ENCODE measurements around the gene ZNF862. TPM values are rescaled to one million over a fixed set of nuclear protein-coding genes. Genes with fewer than 3 reads are reported as not detected.

The ZNF862 gene
- total RNA-seq, 4 donors from 2014 or later = 18.4 to 61.1 (median 22.1) TPM

- WGBS = no CpG with 5 or more reads among the region's 16 CpGs
- H3K27me3 ChIP-seq = peaks cover 3% of the 10 kb centered on the region
- H3K4me3 ChIP-seq = no peak overlapping the region
- no peak for DNase-seq (ENCODE audit: low spot score in 2 of 2)
- H3K9me3 ChIP-seq = no peaks in the 10 kb centered on the region
- TF ChIP-seq POLR2A (IDR thresholded peaks at IDR 0.05) (no peak), POLR2AphosphoS5 (IDR thresholded peaks at IDR 0.05) (no peak), EP300 (IDR thresholded peaks at IDR 0.05) (no peak), CTCF (IDR thresholded peaks at IDR 0.05) (no peak)
- H3K27ac ChIP-seq = no peak overlapping the region
- no peaks in the 10 kb centered on the region for H3K4me1 ChIP-seq
- no peaks in the 10 kb centered on the region for H3K36me3 ChIP-seq
These were observed 36.4 kb upstream of the ZNF862 start for GRCh38 chr7:149801816-149802215.

- Histone ChIP-seq H3K9me3 (no peaks in the 10 kb centered on the region), H3K4me1 (no peaks in the 10 kb centered on the region), H3K36me3 (no peaks in the 10 kb centered on the region), H3K27me3 (peaks cover 3% of the 10 kb centered on the region), H3K27ac (no peak overlapping the region), H3K4me3 (no peak overlapping the region)
- no CpG with 5 or more reads among the region's 12 CpGs for WGBS
- TF ChIP-seq POLR2AphosphoS5 (IDR thresholded peaks at IDR 0.05) (no peak), EP300 (IDR thresholded peaks at IDR 0.05) (no peak), POLR2A (IDR thresholded peaks at IDR 0.05) (no peak), CTCF (IDR thresholded peaks at IDR 0.05) (no peak)
- no peak for DNase-seq (ENCODE audit: low spot score in 2 of 2)
These were observed 35.2 kb upstream of the ZNF862 start for GRCh38 chr7:149802966-149803365.

- WGBS = 75% methylated on average over 16 of the region's 17 CpGs
- Histone ChIP-seq H3K9me3 (no peaks in the 10 kb centered on the region), H3K36me3 (no peaks in the 10 kb centered on the region), H3K4me3 (no peak overlapping the region), H3K27ac (no peak overlapping the region), H3K27me3 (peaks cover 3% of the 10 kb centered on the region), H3K4me1 (no peaks in the 10 kb centered on the region)
- TF ChIP-seq POLR2A (IDR thresholded peaks at IDR 0.05) = no peak
- no peak for TF ChIP-seq POLR2AphosphoS5 (IDR thresholded peaks at IDR 0.05)
- TF ChIP-seq EP300 (IDR thresholded peaks at IDR 0.05) = no peak
- TF ChIP-seq CTCF (IDR thresholded peaks at IDR 0.05) = no peak
- DNase-seq (ENCODE audit: low spot score in 2 of 2) = no peak
These were observed 34.6 kb upstream of the ZNF862 start for GRCh38 chr7:149803551-149804074.

- WGBS = 74% methylated on average over 5 of the region's 9 CpGs
- H3K4me1 ChIP-seq = no peaks in the 10 kb centered on the region
- H3K36me3 ChIP-seq = no peaks in the 10 kb centered on the region
- H3K27me3 ChIP-seq = peaks cover 3% of the 10 kb centered on the region
- no peak for DNase-seq (ENCODE audit: low spot score in 2 of 2)
- H3K4me3 ChIP-seq = no peak overlapping the region
- H3K9me3 ChIP-seq = no peaks in the 10 kb centered on the region
- TF ChIP-seq POLR2A (IDR thresholded peaks at IDR 0.05) (no peak), POLR2AphosphoS5 (IDR thresholded peaks at IDR 0.05) (no peak)
- H3K27ac ChIP-seq = no peak overlapping the region
These were observed 34.1 kb upstream of the ZNF862 start for GRCh38 chr7:149804106-149804505.

- 77% methylated on average over 13 of the region's 16 CpGs for WGBS
These were observed 31.4 kb upstream of the ZNF862 start for GRCh38 chr7:149806726-149807125.

More at GRCh38 chr7:149806726-149807125, 31.4 kb upstream of the ZNF862 start:
- Histone ChIP-seq H3K27me3 (peaks cover 3% of the 10 kb centered on the region), H3K27ac (no peak overlapping the region), H3K4me1 (no peaks in the 10 kb centered on the region), H3K36me3 (no peaks in the 10 kb centered on the region), H3K4me3 (no peak overlapping the region), H3K9me3 (no peaks in the 10 kb centered on the region)
- TF ChIP-seq EP300 (IDR thresholded peaks at IDR 0.05) (no peak), CTCF (IDR thresholded peaks at IDR 0.05) (no peak), POLR2AphosphoS5 (IDR thresholded peaks at IDR 0.05) (no peak), POLR2A (IDR thresholded peaks at IDR 0.05) (no peak)
- DNase-seq (ENCODE audit: low spot score in 2 of 2) = no peak
